T-helper 2 cell treated with Interferon-gamma antibody and Interleukin-4, amounts not matched to agents 100 ng/mL and 5 ng/mL, for 36 hours (primary cell): ENCODE data around the gene BCAS1. TPM values are rescaled to one million over a fixed set of nuclear protein-coding genes. Genes with fewer than 3 reads are reported as not detected.

Source experiments
- intact Hi-C: fragments of 100-400 bp; cut with micrococcal nuclease; formaldehyde crosslinking; loops from one replicate; pipeline ENCODE4 v1.15.1; 2023
- total RNA-seq: library from RNA; stranded (reverse); gene quantifications from 2 replicates; pipeline ENCODE4 v1.2.3, GENCODE V29; 2022

The BCAS1 gene
- total RNA-seq, 1 donor from 2014 or later, result not detected

DNA sequence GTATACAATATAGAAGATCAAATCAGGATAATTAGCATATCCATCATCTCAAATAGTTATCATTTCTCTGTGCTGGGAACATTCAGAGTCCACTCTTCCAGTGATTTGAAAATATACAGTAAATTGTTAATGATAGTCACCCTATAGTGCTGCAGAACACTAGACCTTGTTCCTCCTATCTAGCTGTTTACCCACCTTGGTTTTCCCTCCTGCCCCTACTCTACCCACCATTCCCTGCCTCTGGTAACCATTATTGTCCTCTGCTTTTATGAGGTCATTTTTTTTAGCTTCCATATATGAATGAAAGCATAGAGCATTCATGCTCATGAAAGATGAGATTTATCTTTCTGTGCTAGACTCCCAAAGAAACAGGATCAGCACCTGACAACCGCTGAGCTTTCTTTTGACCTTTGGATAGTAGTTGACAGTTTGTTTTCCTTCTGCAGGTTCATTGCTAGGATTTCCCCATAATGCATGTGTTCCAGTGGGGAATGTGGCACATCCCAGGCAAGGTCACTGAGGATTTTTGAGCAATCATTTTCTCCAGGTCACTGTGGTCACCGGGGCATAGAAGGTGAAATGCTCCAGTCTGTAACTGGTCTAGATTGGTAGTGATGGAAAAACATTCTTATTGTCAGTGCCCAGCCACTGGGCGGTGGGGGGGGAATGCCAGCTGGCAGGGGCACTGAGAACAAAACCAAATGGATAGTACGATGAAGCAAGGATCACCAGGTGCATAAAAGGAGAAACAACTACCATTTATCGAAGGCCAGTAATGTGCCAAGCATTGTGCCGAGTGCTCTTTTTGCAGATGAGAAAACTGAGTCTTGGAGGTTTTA is 33.6 kb upstream of the BCAS1 start:
- intact Hi-C loops, result no loop called here

DNA sequence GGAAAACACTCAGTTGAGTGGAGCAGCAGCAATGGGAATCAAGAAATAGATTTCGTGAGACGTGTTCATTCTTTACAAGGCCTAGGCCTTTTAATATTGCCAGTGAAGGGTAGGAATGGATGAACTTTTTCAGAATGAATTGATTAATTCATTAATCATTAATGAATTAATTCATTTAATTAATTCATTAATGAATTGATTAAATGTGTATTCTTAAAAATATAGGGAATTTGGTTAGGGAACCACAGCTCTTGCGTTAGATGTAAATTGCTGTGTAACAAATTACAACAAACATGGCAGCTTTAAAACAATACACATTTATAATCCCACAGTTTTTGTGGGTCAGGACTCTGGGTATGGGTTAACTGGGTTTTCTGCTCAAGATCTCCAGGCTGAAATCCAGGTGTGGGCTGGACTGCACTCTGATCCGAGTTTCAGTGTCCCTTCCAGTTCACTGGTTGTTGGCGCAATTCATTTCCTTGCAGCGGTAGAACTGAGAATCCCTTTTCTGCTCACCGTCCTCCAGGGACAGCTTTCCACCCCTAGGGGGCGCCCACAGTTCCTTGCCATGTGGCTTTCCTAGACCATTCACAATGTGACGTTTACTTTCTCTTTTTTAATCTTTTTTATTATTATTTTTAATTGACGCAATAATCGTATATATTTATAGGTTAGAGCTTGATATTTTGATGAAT is 32.8 kb upstream of the BCAS1 start:
- intact Hi-C loops, result no loop called here

DNA sequence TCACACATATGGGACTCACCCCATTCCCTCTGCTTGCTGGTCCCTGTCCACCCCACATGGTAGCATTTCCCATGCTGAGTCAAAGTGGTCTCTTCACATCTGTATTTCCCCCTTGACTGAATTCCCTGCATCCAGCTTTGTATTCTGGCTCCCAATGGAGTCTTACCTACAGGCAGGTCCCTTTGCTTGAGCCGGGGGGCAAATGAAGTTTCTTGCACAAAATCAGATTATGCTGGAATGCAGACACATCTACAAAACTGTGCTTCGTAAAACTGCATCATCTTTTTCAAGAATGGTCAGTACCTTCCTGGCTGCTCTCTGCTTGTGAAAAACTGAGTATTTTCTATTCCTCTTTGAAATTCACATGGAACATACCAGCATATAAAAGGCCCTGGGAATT is 32.1 kb upstream of the BCAS1 start:
- intact Hi-C loops, result no loop called here

DNA sequence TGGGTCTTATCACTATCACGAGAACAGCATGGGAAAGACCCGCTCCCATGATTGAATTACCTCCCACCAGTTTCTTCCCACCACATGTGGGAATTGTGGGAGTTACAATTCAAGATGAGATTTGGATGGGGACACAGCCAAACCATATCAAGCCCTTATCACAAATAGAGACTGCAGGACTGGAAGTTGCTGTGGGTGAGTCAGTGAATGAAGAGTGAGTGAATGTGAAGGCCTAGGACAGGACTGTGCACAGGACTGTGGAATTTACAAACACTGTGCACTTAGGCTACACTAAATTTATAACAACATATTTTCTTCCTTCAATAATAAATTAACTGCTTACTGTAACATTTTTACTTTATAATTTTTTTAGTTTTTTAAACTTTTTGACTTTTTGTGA is 30.2 kb upstream of the BCAS1 start:
- intact Hi-C loops, result no loop called here

DNA sequence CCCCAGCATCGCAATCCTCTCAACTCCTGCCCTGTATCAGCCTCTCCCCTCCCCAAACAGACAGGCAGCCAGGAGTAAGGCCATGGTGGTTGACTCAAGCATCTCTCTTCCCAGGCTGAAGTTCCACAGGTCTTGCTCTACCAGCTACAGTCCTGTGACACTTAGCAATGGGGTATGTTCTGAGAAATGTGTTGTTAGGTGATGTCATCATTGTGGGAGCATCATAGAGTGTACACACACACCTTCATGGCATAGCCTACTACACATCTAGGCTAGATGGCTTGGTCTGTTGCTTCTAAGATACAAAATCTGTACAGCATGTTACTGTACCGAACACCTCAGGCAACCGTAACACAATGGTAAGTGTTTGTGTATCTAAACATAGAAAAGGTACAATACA is 29.5 kb upstream of the BCAS1 start:
- intact Hi-C loops, result no loop called here

DNA sequence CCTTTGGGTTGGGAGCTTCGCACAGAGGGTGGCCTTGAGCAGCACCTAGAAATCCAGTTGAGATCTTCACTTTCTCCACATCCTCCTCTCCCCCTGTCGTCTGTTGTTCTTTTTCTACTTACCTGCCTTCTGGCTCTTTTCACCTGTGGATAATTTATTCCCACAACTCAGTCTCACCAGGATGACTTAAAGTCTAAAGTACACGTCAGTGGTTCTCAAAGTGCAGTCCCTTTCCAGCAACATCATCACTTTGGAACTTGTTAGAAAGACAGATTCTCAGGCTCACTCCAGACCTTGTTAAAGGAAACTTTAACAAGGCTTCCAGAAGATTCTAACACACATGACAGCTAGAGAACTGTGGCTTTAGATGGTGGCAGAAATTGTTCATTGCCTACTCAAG is 27.7 kb upstream of the BCAS1 start:
- intact Hi-C loops, result no loop called here

DNA sequence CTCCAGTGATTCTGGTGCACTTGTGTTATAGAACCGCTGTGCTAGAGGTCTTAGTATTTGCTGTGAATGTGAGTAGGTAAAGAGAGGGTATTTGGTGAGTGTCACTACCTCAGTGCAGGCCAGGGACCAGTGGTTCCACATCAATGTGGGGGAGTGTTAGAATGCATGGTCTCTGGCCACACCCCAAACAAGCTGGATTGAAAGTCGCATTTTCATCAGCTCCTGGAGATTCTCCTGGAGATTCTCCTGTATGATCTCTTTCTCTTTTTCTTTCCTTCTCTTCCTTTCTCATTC is 26.8 kb upstream of the BCAS1 start:
- intact Hi-C loops, result loop anchor here (2.0 kb wide), 1 partner anchor 550 kb away; no protein-coding TSS in a partner anchor

DNA sequence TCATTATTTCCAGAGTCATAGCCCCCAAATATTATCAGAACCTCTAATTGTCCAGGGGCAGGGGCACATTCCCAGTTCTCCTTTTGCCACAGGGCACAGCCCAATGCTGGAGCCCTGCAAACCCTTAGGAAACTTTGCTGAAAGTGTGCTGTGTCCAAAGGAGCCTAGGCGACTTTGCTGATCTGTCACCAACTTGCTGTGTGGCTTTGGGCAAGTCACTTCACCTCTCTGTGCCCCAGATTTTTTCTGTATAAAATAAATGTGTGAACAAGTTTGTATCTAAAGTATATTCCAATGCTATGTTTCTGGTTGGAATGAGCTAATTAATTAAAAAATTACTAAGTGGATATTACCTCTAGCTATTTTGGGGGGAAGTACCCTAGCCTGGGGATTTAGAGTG is 25.4 kb upstream of the BCAS1 start:
- intact Hi-C loops, result loop anchor here (1.0 to 2.0 kb wide), 2 partner anchors 103 to 551 kb away; no protein-coding TSS in a partner anchor

DNA sequence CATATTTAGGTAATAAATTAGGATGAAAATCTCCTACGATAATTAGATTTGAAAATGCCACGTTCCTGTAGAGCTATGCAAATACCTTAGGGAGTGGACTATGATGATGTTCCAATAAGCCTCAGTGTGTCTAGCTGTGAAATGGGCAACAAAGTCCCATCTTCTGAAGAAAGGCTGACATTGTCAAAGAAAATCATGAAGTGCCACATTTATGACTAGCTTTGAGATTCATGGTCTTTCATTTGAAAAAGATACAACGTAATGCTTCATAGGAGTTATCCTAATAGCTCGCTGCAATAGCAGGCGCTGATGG is 23.8 kb upstream of the BCAS1 start:
- intact Hi-C loops, result no loop called here

DNA sequence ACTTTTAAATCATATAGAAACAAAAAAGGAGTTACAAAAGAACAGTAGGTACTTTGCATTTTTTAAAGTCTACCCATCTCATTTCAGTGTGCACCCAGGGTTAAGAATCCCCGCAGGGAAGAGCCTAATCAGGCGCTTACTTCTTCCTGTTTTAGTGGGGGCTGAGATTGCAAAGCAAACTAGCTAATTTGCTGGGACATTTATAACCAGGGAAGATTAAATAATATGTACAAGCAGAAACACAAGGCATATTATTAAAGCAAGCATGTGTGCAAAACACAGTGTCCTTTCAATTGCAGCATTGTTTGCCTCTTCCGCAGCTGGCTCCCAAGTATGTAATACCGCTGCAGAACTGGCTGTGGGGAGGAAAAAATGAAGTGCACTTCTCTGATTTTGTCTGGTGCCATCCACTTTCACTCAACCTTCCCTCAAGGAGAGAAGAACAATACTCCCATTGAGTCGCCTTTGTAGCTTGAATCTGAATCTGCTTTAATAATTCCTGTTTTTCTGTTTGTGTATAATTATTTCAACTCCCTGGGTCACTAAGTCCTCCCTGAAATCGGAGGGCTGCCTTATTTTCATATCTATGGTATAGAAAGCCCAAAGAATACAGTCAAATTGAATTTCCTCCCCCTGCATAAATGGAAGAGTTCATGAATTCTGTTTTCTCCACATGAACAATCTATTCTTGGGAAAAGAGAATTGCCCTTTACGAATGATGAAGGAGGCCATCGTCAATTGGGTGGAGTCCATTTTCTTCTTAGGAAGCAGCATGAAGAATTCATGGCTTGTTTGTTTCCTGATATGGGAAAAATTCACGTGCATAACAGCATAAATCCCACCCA is 23.3 kb upstream of the BCAS1 start:
- intact Hi-C loops, result no loop called here

DNA sequence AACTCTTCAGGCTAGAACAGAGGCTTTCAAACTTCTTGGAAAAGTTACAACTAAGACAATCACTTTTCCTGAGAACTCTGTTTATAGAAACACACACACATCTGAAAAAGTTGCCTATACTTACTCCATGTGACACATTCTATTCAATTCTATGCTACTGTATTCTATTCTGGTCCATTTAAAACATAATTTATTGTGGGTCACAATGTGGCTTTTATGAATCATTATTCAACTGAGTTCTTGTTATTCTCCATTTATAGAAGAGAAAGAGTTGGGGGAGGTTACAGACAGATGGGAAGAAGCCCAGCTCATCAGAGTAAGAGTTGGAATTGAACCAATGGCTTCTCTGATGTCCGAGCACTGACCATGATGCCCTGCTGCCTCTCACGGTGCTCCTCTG is 21.6 kb upstream of the BCAS1 start:
- intact Hi-C loops, result no loop called here

DNA sequence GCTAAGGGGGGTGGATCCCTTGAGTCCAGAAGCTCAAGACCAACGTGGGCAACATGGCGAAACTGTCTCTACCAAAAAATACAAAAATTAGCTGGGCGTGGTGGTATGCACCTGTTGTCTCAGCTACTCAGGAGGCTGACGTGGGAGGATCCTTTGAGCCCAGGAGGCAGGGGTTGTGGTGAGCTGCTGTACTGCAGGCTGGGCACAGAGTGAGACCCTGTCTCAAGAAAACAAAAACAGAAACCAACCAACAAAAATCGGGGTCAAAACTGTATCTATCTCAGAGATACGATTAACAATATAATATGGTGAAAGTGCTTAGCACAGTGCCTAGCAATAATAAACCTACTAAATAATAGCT is 20.7 kb upstream of the BCAS1 start:
- intact Hi-C loops, result no loop called here

DNA sequence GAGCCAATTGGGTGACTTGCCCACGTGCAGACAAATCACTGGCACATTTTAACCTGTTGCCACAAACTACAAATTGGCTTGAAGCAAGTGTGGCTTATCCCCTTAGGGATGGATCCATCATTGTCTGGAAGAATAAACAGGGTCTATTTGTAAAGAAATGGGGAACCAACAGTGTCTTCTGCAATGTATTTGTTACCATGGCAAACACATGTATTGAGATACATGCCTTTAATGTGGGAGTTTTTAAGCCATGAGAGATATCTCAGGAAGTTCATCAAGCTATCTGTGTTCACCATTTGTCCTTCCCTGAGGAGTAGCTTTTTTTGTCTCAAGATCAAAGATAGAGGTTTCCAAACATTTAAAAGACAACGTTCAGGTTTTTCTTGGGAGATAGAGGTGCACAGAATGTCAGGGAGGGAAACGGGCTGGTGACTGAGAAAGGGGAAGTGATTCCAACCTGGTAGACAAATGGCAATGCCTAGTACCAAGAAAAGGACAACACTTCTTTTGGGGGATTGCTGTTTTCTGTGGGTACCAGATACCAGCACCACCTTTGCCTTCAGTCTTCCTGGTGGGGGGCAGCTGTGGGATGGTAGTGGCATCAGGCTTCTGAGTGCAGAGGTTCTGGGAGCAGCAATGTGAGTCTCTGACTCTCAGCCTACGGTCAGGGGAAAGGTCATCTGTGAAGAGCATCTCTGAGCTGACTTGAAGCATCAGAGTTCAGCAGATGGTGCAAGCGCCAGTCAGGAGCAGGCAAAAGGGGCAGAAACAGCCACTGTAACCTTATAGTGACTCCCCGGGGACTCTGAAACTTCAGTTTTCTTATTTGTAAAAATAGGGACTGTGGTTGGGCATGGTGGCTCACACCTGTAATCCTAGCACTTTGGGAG is 20.1 kb upstream of the BCAS1 start:
- intact Hi-C loops, result no loop called here

DNA sequence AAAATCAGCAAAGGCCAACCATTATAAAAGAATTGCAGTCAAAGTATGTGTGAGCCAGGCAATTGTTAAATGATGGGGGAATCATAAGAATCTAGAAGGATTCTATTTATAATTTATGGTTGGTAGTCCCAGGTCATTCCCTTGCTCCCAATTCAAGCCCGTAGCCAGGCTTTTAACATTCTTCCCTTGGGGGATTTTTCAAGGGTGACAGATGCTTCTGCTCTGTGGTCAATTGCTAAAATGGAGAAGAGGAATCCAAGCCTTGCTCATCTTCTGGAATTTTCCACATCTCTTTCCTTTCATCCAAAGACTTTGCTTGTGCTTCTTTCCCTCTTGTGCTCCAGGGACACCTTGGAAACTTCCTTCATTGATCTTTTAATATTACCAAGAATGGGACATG is 18.0 kb upstream of the BCAS1 start:
- intact Hi-C loops, result no loop called here

DNA sequence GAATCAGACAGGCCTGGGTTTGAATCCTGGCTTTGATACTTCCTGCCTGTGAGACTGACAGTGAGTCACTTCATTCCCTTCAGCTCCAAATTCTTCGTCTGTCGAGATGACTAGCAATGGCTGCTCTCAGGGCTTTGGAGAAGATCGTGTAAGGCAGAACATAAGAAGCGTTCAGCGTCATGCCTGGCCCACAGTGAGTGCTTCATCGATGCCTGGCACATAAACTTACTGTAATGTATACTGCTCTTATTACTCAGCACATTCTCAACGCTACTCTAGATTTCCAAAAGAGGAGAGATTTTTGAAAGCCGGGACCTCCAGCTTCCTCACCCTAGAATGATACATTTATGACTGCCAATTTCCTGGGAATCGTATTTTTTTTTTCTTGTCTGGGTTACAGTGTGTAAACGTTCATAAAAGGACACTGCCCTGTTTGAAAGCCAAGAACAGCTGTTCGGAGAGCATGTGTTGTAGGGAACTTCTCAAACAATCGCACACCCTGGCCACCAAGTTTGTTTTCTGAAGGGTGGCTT is 16.2 kb upstream of the BCAS1 start:
- intact Hi-C loops, result no loop called here

DNA sequence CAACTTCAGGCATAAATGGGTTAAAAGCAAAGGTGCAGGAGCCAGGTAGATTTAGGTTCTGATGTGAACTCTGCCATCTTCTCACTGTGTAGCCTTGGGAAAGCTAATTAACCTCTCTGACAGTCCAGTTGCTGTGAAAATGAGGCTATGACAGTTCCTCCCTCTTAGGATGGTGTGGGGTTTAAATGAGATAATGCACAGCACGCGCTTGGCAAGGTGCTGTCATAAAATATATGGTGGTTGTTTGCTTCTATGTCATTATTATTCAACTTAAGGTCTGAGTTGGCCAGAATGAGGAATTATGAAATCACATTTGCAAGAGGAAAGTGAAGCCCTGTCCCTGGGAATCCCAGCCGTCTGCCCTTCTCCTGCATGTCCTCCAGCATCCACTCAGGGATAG is 15.5 kb upstream of the BCAS1 start:
- intact Hi-C loops, result no loop called here

DNA sequence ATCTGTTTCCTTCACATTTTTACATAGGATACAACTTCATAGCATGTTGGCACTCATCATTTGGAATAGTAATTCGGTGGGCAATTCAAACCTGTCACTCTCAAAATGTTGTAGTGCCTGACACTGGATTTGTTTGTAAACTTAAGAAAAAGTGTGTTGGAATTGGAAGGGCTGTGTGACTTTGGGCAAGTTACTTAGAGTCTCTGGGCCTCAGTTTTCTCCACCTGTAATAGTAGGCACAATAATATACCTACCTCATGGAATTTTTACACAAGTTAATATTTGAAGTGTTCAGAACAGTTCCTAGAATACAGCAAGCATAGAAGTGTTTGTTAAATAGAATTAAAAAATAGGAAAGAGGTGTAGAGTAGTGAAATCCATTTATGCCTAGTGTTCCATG is 15.0 kb upstream of the BCAS1 start:
- intact Hi-C loops, result no loop called here

DNA sequence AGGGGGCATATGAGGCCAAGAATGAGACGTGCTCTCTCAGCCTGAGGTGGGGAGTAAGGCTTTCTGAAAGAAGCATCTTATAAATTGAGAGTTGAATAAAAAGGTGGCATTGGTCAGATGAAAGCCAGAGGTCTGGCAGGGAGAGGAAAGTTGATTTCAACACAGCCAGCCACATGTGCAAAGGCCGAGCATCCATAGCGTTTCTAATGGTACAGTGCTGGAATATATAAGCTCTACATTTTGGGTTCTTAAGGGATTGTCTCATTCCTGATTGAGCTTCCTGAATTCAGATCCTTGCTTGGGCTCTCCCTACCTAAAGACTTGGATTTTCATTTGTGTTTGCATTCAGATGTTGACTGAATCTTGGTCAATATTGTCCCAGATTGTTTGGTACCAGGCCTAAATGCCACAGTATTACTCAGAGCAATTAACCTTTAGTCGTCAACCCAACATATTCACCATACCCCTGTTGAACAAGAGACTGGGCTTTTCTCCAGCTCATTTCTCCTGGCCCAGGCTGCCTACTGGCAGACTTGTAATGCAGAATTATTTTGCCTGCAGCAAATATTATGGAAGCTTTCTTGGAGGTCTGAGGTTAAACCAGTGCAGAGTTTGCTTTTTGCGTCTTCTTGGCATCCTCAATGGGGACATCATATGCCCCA is 14.5 kb upstream of the BCAS1 start:
- intact Hi-C loops, result no loop called here

DNA sequence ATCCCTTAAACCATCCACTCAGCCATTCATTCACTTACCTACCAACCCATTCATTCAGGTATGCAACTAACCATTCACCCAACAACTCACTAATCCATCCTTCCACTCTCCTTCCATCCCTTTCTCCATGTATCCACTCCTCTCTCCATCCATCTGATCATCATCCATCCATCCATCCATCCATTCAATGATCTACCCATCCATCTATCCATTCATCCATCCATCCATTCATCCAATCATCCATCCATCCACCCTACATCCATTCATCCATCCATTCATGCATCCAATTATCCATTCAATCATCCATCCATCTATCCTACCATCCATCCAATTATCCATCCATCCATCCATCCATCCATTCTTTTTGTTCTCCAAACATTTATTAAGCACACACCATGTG is 13.8 kb upstream of the BCAS1 start:
- intact Hi-C loops, result no loop called here

DNA sequence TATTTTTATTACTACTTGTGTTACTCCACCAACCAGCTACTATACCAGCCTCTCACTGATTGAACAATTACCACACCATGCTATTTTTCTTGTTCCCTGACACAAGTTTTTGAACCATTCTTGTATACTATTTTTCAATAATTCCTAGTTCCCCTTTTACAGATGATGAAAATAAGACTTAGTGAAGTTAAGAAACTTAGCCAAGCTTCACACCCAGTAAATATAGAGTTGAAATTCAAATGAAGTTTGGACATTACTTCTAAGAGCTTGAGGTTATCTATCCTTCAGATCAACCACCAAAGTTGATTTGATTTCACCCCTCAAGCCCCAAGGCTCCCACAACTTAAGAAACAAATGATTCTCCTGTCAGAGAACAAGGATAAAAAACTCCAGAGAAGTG is 13.1 kb upstream of the BCAS1 start:
- intact Hi-C loops, result no loop called here

DNA sequence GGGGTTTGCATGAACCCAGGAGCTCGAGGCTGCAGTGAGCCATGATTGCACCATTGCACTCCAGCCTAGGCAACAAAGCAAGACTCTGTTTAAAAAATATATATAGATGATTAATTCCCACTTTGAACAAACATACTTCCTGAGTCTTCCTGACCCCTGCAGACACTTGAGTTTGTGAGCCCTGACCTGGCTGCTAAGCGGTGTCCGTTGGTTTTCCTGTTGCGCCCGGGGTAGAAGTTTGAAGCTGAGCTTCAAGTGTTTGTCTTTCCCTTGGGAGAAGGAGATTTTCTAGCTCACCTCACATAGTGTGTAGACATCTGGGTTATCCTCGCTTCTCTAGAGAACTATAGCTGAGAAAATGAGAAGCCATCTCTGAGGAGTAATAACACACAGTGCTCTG is 11.7 kb upstream of the BCAS1 start:
- intact Hi-C loops, result no loop called here
